Liver (tissue), 9 donors: ENCODE results near the gene TNK2. TPM values are rescaled to one million over a fixed set of nuclear protein-coding genes. Genes with fewer than 3 reads are reported as not detected.

Source experiments
- DNase-seq: peaks from one replicate; pipeline ENCODE4 v3.0.0-alpha.2; 2017; ENCODE audit warnings: low spot score
- H3K27ac ChIP-seq, 2 donors: one replicate each; pipeline ENCODE4 v1.7.0; 2013; ENCODE audit warnings: inconsistent platforms in 2 of 2, low read length in 2 of 2, control low read depth in 1 of 2, low read depth in 1 of 2, mild to moderate bottlenecking in 1 of 2
- H3K27me3 ChIP-seq, 4 donors: one replicate each; pipeline versions ENCODE4 v1.6.1 to v1.7.0; 2013; ENCODE audit warnings: low read length in 3 of 4, inconsistent platforms in 1 of 4, mild to moderate bottlenecking in 1 of 4, moderate library complexity in 1 of 4; ENCODE audit not compliant: control insufficient read depth in 4 of 4, insufficient read depth in 4 of 4
- H3K36me3 ChIP-seq, 4 donors: one replicate each; pipeline versions ENCODE4 v1.6.1 to v1.7.0; 2013; ENCODE audit warnings: low read length in 3 of 4, mild to moderate bottlenecking in 3 of 4, low read depth in 1 of 4, moderate library complexity in 1 of 4; ENCODE audit not compliant: control insufficient read depth in 4 of 4, insufficient read depth in 3 of 4
- H3K4me1 ChIP-seq, 4 donors: one replicate each; pipeline versions ENCODE4 v1.6.1 to v1.7.0; 2013; ENCODE audit warnings: low read length in 3 of 4, mild to moderate bottlenecking in 3 of 4, moderate library complexity in 1 of 4; ENCODE audit not compliant: control insufficient read depth in 4 of 4, insufficient read depth in 4 of 4
- H3K4me3 ChIP-seq, 3 donors: one replicate each; pipeline versions ENCODE4 v1.6.1 to v1.7.0; 2013; ENCODE audit warnings: low read length in 3 of 3, control low read depth in 1 of 3, low read depth in 1 of 3, mild to moderate bottlenecking in 1 of 3
- H3K9ac ChIP-seq, 2 donors: one replicate each; pipeline ENCODE4 v1.7.0; 2013; ENCODE audit warnings: low read length in 2 of 2, mild to moderate bottlenecking in 2 of 2, moderate library complexity in 2 of 2, control low read depth in 1 of 2, low read depth in 1 of 2
- H3K9me3 ChIP-seq, 4 donors: one replicate each; pipeline versions ENCODE4 v1.6.1 to v1.7.0; 2013; ENCODE audit warnings: low read length in 3 of 4; ENCODE audit not compliant: control insufficient read depth in 4 of 4
- CTCF ChIP-seq: fragments of 150-350 bp; IDR thresholded peaks from 2 replicates; pipeline ENCODE4 v1.5.1; 2017; ENCODE audit warnings: improper control_type of control experiment, low read depth, low read length; ENCODE audit not compliant: missing input control
- EGR1 ChIP-seq, 2 donors: IDR thresholded peaks; 2 replicates each; pipeline ENCODE4 v1.6.1; 2016 to 2018; ENCODE audit warnings: antibody characterized with exemption in 2 of 2, low read depth in 2 of 2
- RXRA ChIP-seq, 2 donors: IDR thresholded peaks; 2 replicates each; pipeline ENCODE4 v1.6.1; 2017 to 2018; ENCODE audit warnings: antibody characterized with exemption in 2 of 2, mild to moderate bottlenecking in 1 of 2
- SP1 ChIP-seq: IDR thresholded peaks from 2 replicates; pipeline ENCODE4 v1.6.1; 2018; ENCODE audit warnings: antibody characterized with exemption, mild to moderate bottlenecking
- WGBS: extraction: QIAGEN DNeasy Blood & Tissue Kit; methylation state at CpG from one replicate; pipeline ENCODE4 v1.1.7; 2013; 5-methylcytosine and 5-hydroxymethylcytosine counted together
- polyA plus RNA-seq, 2 donors: library from polyadenylated mRNA; stranded (reverse) in 1 of 2; unstranded in 1 of 2; fragments of 200-250 nt in 1 of 2; fragments of >200 nt in 1 of 2; fragmentation: Nextera tagmentation in 1 of 2; extraction: Ambion mirVana in 1 of 2; gene quantifications; one replicate each; pipeline versions ENCODE4 v1.2.1 to v1.2.3, GENCODE V29; 2013 to 2015
- total RNA-seq, 2 donors: library from RNA; depleted of rRNA; stranded (reverse); fragments of >200 nt; gene quantifications; one replicate each; pipeline ENCODE4 v1.2.3, GENCODE V29; 2014
- TF ChIP-seq, protein P1 (sequence below): IDR thresholded peaks from 2 replicates; pipeline ENCODE4 v1.6.1; 2016; ENCODE audit warnings: antibody characterized with exemption
- donor health status: healthy.
- donor health status: healthy.
- donor health status: healthy.
- donor health status: healthy.
- donor health status: healthy.

TNK2 gene
- total and polyA plus RNA-seq, 4 donors = 4.0 to 12.2 (median 8.8) TPM

DNA sequence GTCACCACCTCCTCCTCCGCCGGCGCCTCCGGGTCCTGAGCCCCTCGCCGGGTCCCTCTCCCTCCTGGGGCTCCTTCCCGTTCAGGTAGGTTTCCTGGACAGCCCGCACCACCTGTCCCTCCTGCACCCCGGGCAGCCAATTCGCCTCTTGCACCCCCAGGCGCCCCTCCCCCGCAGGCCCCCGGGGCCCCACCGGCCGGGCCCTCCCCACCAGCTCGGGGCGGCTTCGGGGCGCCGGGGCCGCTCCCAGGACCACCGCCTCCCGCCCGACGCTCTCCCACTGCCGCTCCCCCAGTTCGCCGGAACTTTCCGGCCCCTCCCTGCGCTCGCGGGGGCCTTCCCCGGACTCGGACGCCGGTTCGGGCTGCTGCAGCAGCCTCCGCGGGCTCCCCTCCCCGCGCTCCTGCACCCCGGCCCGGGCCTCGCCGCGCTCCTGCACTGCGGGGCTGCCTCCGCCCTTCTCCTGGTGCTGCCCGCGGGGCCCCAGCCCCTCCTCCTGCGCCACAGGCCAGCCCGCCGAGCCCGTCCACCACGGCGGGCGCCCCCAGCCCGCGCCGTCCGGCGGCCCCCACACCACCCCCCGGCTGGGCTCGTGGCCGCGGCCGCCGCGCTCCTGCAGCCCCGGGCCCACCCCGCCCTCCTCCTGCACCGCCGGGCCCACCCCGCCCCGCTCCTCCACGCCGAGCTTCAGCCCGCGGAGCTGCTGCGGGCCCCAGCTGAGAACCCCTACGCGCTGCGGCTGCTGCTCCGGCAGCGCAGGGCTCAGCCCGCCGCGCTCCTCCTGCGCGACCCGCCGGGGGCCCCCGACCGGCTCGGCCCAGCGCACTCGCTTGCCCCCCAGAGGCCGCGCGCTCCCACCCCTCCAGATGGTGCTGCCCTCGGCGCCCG is 587 bp upstream of the TNK2 start:
- peak overlapping the region; percentile 61 to 90 (median 62) for H3K4me3 ChIP-seq
- TF ChIP-seq, protein P1, sequence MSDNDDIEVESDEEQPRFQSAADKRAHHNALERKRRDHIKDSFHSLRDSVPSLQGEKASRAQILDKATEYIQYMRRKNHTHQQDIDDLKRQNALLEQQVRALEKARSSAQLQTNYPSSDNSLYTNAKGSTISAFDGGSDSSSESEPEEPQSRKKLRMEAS = no peak
- WGBS = under 1% methylated on average over 103 of the region's 103 CpGs
- no peaks in the 10 kb centered on the region for H3K27me3 ChIP-seq
- H3K36me3 ChIP-seq = no peaks in the 10 kb centered on the region
- no peak for DNase-seq
- H3K9me3 ChIP-seq = no peaks in the 10 kb centered on the region
- peaks cover 24 to 56% (median 36%) of the 10 kb centered on the region in 4 donors for H3K4me1 ChIP-seq
- H3K27ac ChIP-seq = peak overlapping the region; percentile 75 to 78
- H3K9ac ChIP-seq = peak overlapping the region in 1 of 2 donors; percentile 16

DNA sequence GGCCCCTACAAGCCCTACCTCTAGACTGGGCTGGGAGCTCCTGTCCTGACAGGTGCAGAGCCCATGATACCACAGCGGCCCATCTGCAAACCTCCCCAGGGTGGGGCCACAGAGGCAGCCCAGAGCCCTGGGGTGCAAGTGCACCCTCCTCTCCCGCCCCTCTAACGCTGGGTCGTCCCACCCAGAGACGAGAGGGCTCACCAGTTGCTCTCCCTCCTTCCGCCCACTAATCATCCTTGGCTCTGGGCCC is 742 bp downstream of the TNK2 start:
- Histone ChIP-seq H3K9ac (peak overlapping the region in 1 of 2 donors; percentile 54), H3K27me3 (no peaks in the 10 kb centered on the region), H3K36me3 (no peaks in the 10 kb centered on the region), H3K9me3 (no peaks in the 10 kb centered on the region), H3K4me3 (peak overlapping the region in 1 of 3 donors; percentile 90), H3K4me1 (peaks cover 24 to 56% (median 37%) of the 10 kb centered on the region in 4 donors), H3K27ac (peak overlapping the region; percentile 75 to 78)
- 25% methylated on average over 6 of the region's 6 CpGs for WGBS
- DNase-seq = peak; percentile 67
- TF ChIP-seq, protein P1 = no peak
- TF ChIP-seq EGR1 (IDR thresholded peaks at IDR 0.05; ENCODE audit: low read depth in 2 of 2) (no peak), RXRA (IDR thresholded peaks at IDR 0.05) (no peak)

DNA sequence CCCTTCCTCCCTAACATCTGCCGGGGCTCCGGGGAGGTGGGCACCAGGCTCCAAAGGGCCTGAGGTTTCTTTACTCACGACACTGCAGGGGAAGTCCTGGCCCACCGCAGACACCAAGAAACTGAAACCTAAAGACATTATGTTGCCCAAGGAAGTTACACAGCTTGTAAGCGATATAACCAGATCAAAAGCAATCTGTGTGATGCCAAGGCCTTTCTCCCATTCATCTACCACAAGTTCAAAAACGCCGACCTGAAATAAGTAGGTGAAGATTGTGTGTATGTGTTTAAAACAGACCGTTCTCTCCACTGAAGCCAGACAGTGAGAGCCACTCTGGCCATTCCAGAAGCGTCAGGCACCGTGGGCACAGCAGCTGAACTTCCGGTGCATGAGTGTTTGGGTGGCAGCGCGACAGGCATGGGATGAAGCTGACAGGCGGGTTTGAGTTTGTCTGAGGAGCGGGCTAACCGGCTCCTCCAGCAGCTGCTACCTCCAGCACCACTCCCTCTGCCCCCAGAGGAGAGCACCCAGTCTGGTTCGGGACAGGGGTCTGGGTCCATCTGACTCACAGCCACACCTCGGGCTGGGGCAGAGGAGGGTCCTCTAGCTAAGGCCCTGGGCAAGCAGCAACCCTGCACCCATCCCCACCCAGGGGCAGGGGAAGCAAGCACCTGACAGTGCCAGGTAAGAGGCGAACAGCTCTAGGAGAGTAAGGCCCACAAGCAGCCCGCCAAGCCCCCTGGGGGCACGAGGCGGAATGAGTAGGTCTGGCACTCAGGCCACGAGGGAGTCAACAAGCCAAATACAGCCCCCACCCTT is 1.3 kb downstream of the TNK2 start:
- H3K27ac ChIP-seq = peak overlapping the region; percentile 75 to 78
- H3K9me3 ChIP-seq = no peaks in the 10 kb centered on the region
- WGBS = 54% methylated on average over 23 of the region's 23 CpGs
- H3K4me1 ChIP-seq = peaks cover 24 to 56% (median 37%) of the 10 kb centered on the region in 4 donors
- DNase-seq = no peak
- no peaks in the 10 kb centered on the region for H3K27me3 ChIP-seq
- no peaks in the 10 kb centered on the region for H3K36me3 ChIP-seq
- no peak for TF ChIP-seq CTCF
- peak; percentile 4 for TF ChIP-seq SP1
- H3K9ac ChIP-seq = peak overlapping the region in 1 of 2 donors; percentile 54
- peak overlapping the region in 1 of 3 donors; percentile 90 for H3K4me3 ChIP-seq
